ENCODE data around the gene PPM1H.

- TF ChIP-seq CTCF (conservative IDR thresholded peaks at IDR 0.05) (no peak), ZFX (IDR thresholded peaks at IDR 0.05) (no peak)
These were observed 316.0 kb downstream of the PPM1H start for GRCh38 chr12:62618930-62619329.

Measured in C4-2B (cell line).